Measurements from ENCODE around the gene ARID4B. TPM values are rescaled to one million over a fixed set of nuclear protein-coding genes. Genes with fewer than 3 reads are reported as not detected.
"Not testable (repeated sequence)": the region's sequence is repeated elsewhere in the genome, so short reads cannot be mapped to it uniquely, and the experiment has no call there.

ARID4B gene
- total RNA-seq, 2 experiments from 2014 or later = 41.3 to 44.8 TPM

GRCh38 chr1:235240960-235241359, 87.0 kb downstream of the ARID4B start:
- no peaks in the 10 kb centered on the region for H3K27me3 Mint-ChIP-seq
- no peaks in the 10 kb centered on the region for H3K9me3 Mint-ChIP-seq
- peak overlapping the region; percentile 23 for H3K27ac Mint-ChIP-seq
- ChIA-PET CTCF (interaction anchor here (3.0 kb wide), 1 partner anchor 175 kb away, joined by 19 read pairs; no protein-coding TSS in a partner anchor), POLR2A (no interaction called here)
- no peak for DNase-seq
- H3K4me3 Mint-ChIP-seq = no peak overlapping the region
- H3K36me3 Mint-ChIP-seq = peaks cover 24% of the 10 kb centered on the region
- intact Hi-C loops (cut with micrococcal nuclease) = loop anchor here (10.0 kb wide), 1 partner anchor 56 kb away; no protein-coding TSS in a partner anchor
- peaks cover 33% of the 10 kb centered on the region for H3K4me1 Mint-ChIP-seq (ENCODE audit: low read depth)

- ChIA-PET CTCF (interaction anchor here (1.3 to 3.0 kb wide), 5 partner anchors 10 to 176 kb away, joined by 3 to 19 read pairs (median 4); partner anchors contain the start of gene RBM34), POLR2A (interaction anchor here (0.6 kb wide), 1 partner anchor 77 kb away, joined by 5 read pairs; no protein-coding TSS in a partner anchor)
- H3K9me3 Mint-ChIP-seq = no peaks in the 10 kb centered on the region
- H3K27ac Mint-ChIP-seq = no peak overlapping the region
- peaks cover 24% of the 10 kb centered on the region for H3K4me1 Mint-ChIP-seq (ENCODE audit: low read depth)
- H3K36me3 Mint-ChIP-seq = peaks cover 18% of the 10 kb centered on the region
- no peak overlapping the region for H3K4me3 Mint-ChIP-seq
- no peaks in the 10 kb centered on the region for H3K27me3 Mint-ChIP-seq
- no peak for DNase-seq
- intact Hi-C loops (cut with micrococcal nuclease) = loop anchor here (10.0 kb wide), 1 partner anchor 55 kb away; no protein-coding TSS in a partner anchor
Observed at GRCh38 chr1:235239851-235240250, 88.1 kb downstream of the ARID4B start.

- CTCF ChIA-PET = interaction anchor here (0.7 to 3.0 kb wide), 3 partner anchors 13 to 177 kb away, joined by 3 to 19 read pairs (median 3); no protein-coding TSS in a partner anchor
- POLR2A ChIA-PET = no interaction called here
- intact Hi-C loops (cut with micrococcal nuclease) = no loop called here
- Mint-ChIP-seq H3K27me3 (no peaks in the 10 kb centered on the region), H3K27ac (no peak overlapping the region), H3K36me3 (peaks cover 15% of the 10 kb centered on the region), H3K9me3 (no peaks in the 10 kb centered on the region), H3K4me1 (ENCODE audit: low read depth) (peaks cover 19% of the 10 kb centered on the region), H3K4me3 (no peak overlapping the region)
- no peak for DNase-seq
Observed at GRCh38 chr1:235238558-235238957, 89.4 kb downstream of the ARID4B start.

GRCh38 chr1:235236128-235236527, 91.9 kb downstream of the ARID4B start:
- POLR2A ChIA-PET = no interaction called here
- intact Hi-C loops (cut with micrococcal nuclease) = no loop called here
- no peaks in the 10 kb centered on the region for H3K27me3 Mint-ChIP-seq
- no peak overlapping the region for H3K27ac Mint-ChIP-seq
- no peaks in the 10 kb centered on the region for H3K9me3 Mint-ChIP-seq
- peaks cover 16% of the 10 kb centered on the region for H3K36me3 Mint-ChIP-seq
- H3K4me3 Mint-ChIP-seq = no peak overlapping the region
- H3K4me1 Mint-ChIP-seq (ENCODE audit: low read depth) = peaks cover 11% of the 10 kb centered on the region
- no peak for DNase-seq
- CTCF ChIA-PET = interaction anchor here (0.7 to 2.0 kb wide), 3 partner anchors 10 to 181 kb away, joined by 3 to 5 read pairs (median 5); no protein-coding TSS in a partner anchor

GRCh38 chr1:235229868-235230267, 98.1 kb downstream of the ARID4B start:
- Mint-ChIP-seq H3K36me3 (peaks cover 17% of the 10 kb centered on the region), H3K4me3 (no peak overlapping the region), H3K27me3 (no peaks in the 10 kb centered on the region), H3K27ac (no peak overlapping the region), H3K4me1 (ENCODE audit: low read depth) (peaks cover 7% of the 10 kb centered on the region), H3K9me3 (no peaks in the 10 kb centered on the region)
- CTCF ChIA-PET = interaction anchor here (1.3 kb wide), 1 partner anchor 10 kb away, joined by 4 read pairs; no protein-coding TSS in a partner anchor
- intact Hi-C loops (cut with micrococcal nuclease) = no loop called here
- DNase-seq = no peak
- POLR2A ChIA-PET = no interaction called here

- Mint-ChIP-seq H3K27ac (no peak overlapping the region), H3K4me3 (no peak overlapping the region), H3K4me1 (ENCODE audit: low read depth) (peaks cover 7% of the 10 kb centered on the region), H3K27me3 (no peaks in the 10 kb centered on the region), H3K36me3 (peaks cover 20% of the 10 kb centered on the region), H3K9me3 (no peaks in the 10 kb centered on the region)
- no peak for DNase-seq
- ChIA-PET CTCF (interaction anchor here (0.6 to 1.4 kb wide), 2 partner anchors 188 to 189 kb away, joined by 3 to 4 read pairs; no protein-coding TSS in a partner anchor), POLR2A (no interaction called here)
- intact Hi-C loops (cut with micrococcal nuclease) = no loop called here
Observed at GRCh38 chr1:235227414-235227813, 100.6 kb downstream of the ARID4B start.

- intact Hi-C loops (cut with micrococcal nuclease) = no loop called here
- Mint-ChIP-seq H3K9me3 (no peaks in the 10 kb centered on the region), H3K27ac (peak overlapping the region; percentile 59), H3K4me1 (ENCODE audit: low read depth) (peaks cover 7% of the 10 kb centered on the region), H3K4me3 (no peak overlapping the region), H3K36me3 (peaks cover 20% of the 10 kb centered on the region), H3K27me3 (no peaks in the 10 kb centered on the region)
- DNase-seq = no peak
- POLR2A ChIA-PET = no interaction called here
- CTCF ChIA-PET = interaction anchor here (0.6 to 1.4 kb wide), 2 partner anchors 189 to 190 kb away, joined by 3 to 4 read pairs; no protein-coding TSS in a partner anchor
Observed at GRCh38 chr1:235226933-235227332, 101.0 kb downstream of the ARID4B start.

GRCh38 chr1:235225299-235225698, 102.7 kb downstream of the ARID4B start:
- CTCF ChIA-PET = interaction anchor here (0.7 to 2.8 kb wide), 3 partner anchors 64 to 192 kb away, joined by 3 to 7 read pairs (median 3); partner anchors contain the start of gene RBM34
- Mint-ChIP-seq H3K36me3 (peaks cover 20% of the 10 kb centered on the region), H3K4me1 (ENCODE audit: low read depth) (peaks cover 7% of the 10 kb centered on the region), H3K27ac (no peak overlapping the region), H3K27me3 (no peaks in the 10 kb centered on the region), H3K4me3 (no peak overlapping the region), H3K9me3 (no peaks in the 10 kb centered on the region)
- POLR2A ChIA-PET = interaction anchor here (1.1 kb wide), 1 partner anchor 9 kb away, joined by 3 read pairs; no protein-coding TSS in a partner anchor
- no peak for DNase-seq
- intact Hi-C loops (cut with micrococcal nuclease) = no loop called here

GRCh38 chr1:235221653-235222375, 106.2 kb downstream of the ARID4B start:
- POLR2A ChIA-PET = no interaction called here
- H3K36me3 Mint-ChIP-seq = peaks cover 16% of the 10 kb centered on the region

GRCh38 chr1:235215453-235215852, 112.5 kb downstream of the ARID4B start:
- intact Hi-C loops (cut with micrococcal nuclease) = no loop called here
- H3K27ac Mint-ChIP-seq = no peak overlapping the region
- ChIA-PET POLR2A (no interaction called here), CTCF (no interaction called here)
- no peaks in the 10 kb centered on the region for H3K9me3 Mint-ChIP-seq
- no peak for DNase-seq
- H3K4me1 Mint-ChIP-seq (ENCODE audit: low read depth) = peaks cover 27% of the 10 kb centered on the region
- no peak overlapping the region for H3K4me3 Mint-ChIP-seq
- no peaks in the 10 kb centered on the region for H3K27me3 Mint-ChIP-seq
- H3K36me3 Mint-ChIP-seq = peaks cover 24% of the 10 kb centered on the region

More at GRCh38 chr1:235221653-235222375, 106.2 kb downstream of the ARID4B start:
- H3K4me1 Mint-ChIP-seq (ENCODE audit: low read depth) = peaks cover 3% of the 10 kb centered on the region
- H3K27ac Mint-ChIP-seq = no peak overlapping the region
- no peak overlapping the region for H3K4me3 Mint-ChIP-seq
- DNase-seq = no peak
- H3K9me3 Mint-ChIP-seq = no peaks in the 10 kb centered on the region
- intact Hi-C loops (cut with micrococcal nuclease) = no loop called here
- H3K27me3 Mint-ChIP-seq = no peaks in the 10 kb centered on the region
- CTCF ChIA-PET = interaction anchor here (0.6 kb wide), 1 partner anchor 195 kb away, joined by 3 read pairs; no protein-coding TSS in a partner anchor

- H3K36me3 Mint-ChIP-seq = peaks cover 24% of the 10 kb centered on the region
- CTCF ChIA-PET = interaction anchor here (0.8 kb wide), 1 partner anchor 202 kb away, joined by 3 read pairs; no protein-coding TSS in a partner anchor
- H3K9me3 Mint-ChIP-seq; DNase-seq; H3K27me3 Mint-ChIP-seq; intact Hi-C loops (cut with micrococcal nuclease); H3K4me3 Mint-ChIP-seq; POLR2A ChIA-PET: not testable (repeated sequence)
- peak overlapping the region; percentile 33 for H3K27ac Mint-ChIP-seq
- peaks cover 27% of the 10 kb centered on the region for H3K4me1 Mint-ChIP-seq (ENCODE audit: low read depth)
Observed at GRCh38 chr1:235214962-235215361, 113.0 kb downstream of the ARID4B start.

GRCh38 chr1:235213752-235214151, 114.2 kb downstream of the ARID4B start:
- H3K9me3 Mint-ChIP-seq = no peaks in the 10 kb centered on the region
- H3K36me3 Mint-ChIP-seq = peaks cover 18% of the 10 kb centered on the region
- no peak for DNase-seq
- H3K27ac Mint-ChIP-seq = peak overlapping the region; percentile 38
- no peak overlapping the region for H3K4me3 Mint-ChIP-seq
- H3K27me3 Mint-ChIP-seq = no peaks in the 10 kb centered on the region
- intact Hi-C loops (cut with micrococcal nuclease) = no loop called here
- peaks cover 27% of the 10 kb centered on the region for H3K4me1 Mint-ChIP-seq (ENCODE audit: low read depth)
- ChIA-PET POLR2A (no interaction called here), CTCF (interaction anchor here (0.7 to 1.0 kb wide), 2 partner anchors 203 to 205 kb away, joined by 4 read pairs; no protein-coding TSS in a partner anchor)

Measured in activated CD4-positive, alpha-beta memory T cell treated with anti-CD3 and anti-CD28 coated beads for 36 hours (primary cell).